NCI-H187 (cell line): Measurements from ENCODE around the gene CFDP1.

Experiments
- DNase-seq, 2 experiments: peaks; one replicate each; lab custom pipeline; 2025; lab: John Stamatoyannopoulos, UW

The CFDP1 gene

DNA sequence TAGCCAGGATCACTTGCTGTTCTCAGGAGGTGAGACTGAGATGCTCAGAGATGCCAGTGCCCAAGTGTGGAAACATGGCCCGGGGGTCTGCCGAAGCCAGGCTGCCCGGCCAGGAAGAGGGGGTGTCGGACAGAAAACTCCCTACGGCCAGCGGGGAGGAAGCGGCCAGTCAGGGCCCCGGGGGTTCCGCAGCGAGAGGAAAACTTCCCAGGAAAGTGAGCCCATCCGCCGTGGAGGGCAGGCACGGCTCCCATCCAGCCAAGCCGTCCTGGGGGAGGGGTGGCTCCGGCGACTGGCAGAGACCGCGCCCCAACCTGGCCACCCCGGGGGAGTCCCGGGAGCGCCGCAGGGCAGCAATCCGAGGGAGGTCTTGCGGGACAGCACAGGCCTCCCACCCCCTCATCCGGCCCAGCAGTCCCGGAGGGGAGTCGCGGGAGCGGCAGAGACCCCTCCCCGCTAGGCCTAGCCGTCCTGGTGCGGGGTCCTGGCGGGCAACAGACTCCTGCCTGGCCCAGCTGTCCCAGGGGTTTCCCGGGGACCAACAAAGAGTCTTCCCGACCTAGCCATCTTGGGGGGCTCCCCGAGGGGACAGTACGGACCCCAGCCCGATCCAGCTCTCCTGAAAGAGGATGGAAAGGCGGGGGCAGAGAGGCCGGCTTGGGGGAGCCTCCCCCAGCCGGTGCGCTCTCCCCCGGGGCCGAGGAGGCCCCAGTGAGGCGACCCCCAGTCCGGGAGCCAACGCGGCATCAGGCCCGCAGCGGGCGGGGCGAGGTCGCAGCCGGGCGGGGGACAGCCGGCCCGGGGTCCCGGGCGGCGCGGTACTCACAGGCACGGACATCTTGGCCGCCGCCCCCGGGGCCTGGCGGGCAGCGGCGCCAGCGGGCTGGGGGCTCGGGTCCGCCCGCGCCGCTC lies 168.0 kb downstream of the CFDP1 start:
- no peak for DNase-seq

DNA sequence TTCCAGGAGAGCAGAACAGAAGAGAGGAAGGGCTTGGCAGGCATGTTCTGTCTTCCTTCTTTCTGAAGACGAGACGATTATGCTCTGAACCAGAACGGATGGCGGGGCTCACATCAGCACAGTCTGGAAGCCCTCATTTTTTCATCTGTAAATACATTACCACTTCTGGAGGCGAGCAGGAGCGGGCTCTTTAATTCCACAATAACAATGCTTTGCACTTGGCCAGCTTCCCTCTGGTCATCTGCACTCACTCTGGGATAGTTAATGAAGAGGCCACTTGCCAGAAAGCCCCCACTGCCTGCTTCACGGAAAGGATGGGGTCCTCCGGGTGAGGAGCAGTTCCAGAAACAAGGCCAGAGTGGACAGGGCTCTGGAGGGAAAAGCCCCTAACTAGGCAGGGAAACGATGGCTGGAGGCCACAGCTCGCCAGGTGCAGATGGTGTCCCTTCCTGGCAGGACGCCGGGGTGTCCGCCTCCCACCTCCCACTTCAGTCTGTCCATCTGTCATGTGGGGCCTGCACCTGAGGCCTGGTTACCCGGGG lies 168.8 kb downstream of the CFDP1 start:
- DNase-seq: no peak

DNA sequence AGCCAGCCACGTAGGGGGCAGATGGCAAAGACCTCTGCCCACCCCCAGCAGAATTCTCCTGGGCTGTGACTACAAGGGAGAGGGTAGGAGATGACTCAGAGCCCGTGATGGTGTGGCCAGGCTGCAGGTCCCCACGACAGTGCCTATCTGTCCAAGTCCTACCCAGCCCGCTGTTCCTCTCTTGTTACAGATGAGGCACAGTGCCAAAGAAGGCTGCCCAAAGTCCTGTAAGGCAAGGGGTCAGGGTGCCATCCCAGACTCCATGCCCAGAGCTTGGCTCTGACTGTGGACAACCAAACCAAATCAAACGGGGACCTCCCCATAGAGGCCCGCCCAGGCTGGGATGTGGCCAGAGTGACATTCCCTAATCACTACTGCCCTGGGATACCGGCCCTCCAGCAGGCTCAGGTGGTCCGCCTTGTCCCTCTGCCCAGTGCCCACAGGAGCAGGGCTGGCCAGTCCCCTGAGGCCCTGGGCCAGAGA lies 169.3 kb downstream of the CFDP1 start:
- DNase-seq: no peak

- DNase-seq: no peak
These were observed 169.9 kb downstream of the CFDP1 start for GRCh38 chr16:75263291-75263962.

DNA sequence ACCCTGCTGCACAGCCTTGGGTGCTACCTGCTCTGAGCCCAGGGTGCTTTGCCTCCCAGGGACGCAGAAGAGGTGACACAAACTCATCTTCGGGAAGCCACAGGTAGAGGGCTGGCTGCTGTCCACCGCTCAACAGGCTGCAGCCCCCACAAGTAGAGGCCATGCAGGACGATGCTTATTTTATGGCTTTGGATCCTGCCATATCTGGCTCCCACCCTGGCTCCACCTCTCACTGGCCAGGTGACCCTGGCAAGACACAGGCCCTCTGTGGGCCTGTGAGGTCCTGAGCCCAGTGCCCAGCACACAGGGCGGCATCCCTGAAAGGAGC lies 170.5 kb downstream of the CFDP1 start:
- no peak for DNase-seq

GRCh38 chr16:75262104-75262799 lies 171.1 kb downstream of the CFDP1 start:
- no peak for DNase-seq

GRCh38 chr16:75261590-75262078 lies 171.7 kb downstream of the CFDP1 start:
- no peak for DNase-seq

DNA sequence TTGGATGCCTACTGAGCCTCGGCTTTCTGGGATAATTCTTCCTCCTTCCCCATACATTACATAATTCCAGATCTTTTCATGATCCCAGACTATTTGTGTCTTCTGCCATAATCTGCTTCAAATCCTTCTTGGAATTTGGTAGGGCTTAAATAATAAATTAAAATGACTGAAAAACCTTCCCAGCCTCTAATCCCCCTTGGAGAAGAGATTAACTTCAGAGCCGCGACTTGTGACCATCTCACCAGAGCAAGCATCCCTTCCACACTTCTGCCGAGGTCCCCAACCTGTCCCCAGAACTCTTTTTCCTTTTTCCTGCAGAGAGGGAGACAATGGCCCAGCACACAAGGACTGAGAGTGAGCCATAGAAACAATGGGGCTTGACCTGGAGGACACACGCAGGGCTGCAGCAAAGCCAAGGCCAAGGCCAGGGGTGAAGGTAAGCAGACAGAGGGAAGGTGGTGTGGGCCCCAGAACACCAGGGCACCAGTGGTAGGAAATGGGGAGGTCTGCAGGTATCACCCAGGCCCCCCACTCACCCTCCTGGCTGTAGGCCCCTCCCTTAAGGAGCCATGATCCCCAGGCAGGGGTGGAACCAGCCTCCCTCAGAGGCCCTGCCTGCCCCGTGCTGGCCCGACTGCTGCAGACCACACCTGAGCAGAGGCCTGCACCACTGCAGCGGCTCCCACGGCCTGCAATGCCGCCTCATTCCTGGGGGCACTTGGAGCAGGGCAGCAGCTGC lies 172.3 kb downstream of the CFDP1 start:
- DNase-seq: no peak

DNA sequence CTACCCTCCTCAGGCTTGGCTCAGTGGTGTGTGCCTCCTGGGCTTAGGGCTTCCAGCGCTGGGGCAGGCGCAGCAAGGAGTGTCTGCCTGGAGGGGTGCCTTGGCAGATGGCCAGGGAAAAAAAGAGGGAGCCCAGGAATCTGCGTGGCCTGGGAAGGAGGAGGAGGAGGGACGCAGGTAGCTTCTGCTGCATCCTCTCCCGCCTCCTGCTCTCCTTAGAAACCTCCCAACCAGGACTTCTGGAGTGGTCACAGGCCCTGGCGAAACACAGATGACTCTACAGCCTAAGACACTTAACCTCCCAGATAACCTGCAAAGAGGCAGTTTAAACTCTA lies 174.5 kb downstream of the CFDP1 start:
- DNase-seq: no peak

DNA sequence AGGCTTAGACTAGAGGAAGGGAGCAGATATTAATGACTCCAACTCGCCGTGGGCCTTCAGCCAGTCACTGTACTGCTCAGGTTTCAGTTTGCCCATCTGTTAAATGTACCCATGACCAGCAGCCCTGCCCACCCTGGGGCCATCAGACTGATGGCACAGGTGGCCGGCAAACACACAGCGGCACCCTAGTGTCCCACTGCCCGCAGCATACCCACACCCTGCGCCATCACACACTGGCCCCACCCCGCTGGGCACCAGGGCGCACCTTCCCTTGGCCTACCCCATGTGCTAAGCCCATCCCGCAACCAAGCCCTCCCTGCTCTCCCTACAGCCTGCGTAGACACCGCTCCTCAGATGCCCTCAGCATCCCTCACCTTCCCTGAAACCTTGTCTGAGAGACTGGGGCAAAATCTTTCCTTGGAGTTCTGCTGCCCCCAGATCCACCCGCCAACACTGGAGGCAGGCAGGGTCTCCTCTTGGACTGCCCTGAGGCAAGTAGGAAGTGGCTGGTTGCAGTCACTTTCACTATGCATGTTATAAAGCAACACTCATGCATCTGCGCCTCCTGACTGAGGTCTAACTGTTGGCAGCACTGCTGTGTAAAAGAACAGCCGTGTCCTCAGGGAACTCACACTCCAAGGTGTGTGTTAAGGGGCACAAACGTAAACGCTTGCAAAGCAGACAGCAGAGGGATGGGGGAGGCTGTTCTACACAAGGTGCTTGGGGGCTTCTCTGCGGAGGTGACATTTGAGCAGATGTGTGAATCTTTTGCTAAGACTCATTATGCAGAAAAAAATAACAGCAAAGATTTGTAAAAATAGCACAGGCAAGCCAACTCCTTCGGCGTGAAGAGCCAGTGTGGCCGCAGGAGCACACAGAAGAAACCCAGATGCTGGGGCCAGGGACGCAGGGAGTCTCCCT lies 175.2 kb downstream of the CFDP1 start:
- no peak for DNase-seq

- no peak for DNase-seq
These were observed 176.5 kb downstream of the CFDP1 start for GRCh38 chr16:75256696-75257343.

- DNase-seq: no peak
These were observed 177.2 kb downstream of the CFDP1 start for GRCh38 chr16:75256059-75256571.

- DNase-seq: no peak
These were observed 178.9 kb downstream of the CFDP1 start for GRCh38 chr16:75254359-75254837.

GRCh38 chr16:75252946-75253911 lies 180.1 kb downstream of the CFDP1 start:
- DNase-seq: no peak

- DNase-seq: no peak
These were observed 181.0 kb downstream of the CFDP1 start for GRCh38 chr16:75252049-75252864.

DNA sequence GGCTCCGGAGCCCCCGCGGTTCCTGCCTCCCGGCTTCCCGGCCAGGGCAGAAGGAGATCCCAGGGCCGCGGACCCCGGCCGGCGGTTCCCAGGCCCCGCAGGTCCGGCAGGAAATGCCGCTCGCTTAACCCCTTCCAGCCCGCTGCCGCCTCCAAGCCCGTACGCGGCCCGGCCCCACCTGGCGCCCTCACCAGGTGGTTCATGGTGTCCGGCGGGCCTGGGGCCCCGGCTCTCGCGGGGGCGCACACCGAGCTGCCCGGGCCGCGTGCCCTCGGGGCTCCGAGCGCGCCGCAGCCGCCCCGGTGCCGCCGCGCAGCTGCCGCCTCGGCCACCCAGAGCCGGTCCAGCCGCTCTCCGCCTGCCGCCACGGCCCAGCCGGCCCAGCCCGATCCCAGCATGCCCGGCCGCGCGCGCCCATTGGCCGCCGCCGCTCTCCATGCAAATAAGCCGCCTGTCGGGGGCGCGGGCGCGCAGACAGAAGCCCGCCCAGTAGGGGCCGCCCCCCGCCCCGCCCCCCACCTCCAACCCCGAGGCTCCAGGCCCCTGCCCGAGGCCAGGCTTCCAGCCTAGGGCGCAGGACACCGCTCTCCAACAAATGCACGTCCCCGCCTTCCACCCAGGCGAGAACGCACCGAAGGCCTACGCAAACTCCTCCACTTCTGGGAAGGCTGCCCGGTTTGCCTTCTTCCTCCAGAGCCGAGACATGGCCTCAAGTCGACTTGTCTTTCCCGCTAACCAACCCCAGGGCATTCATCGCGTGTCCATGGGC lies 181.8 kb downstream of the CFDP1 start, which contains the start of gene BCAR1:
TSS of gene BCAR1 (minus strand) at position 345 of the 769 bp plus-strand sequence. CDS start at position 203, 142 bp downstream.
- DNase-seq: peak in 1 of 2 experiments; percentile 30
